Muscle layer of colon (tissue), 2 donors: ENCODE results near the gene UBE2QL1.

ENCODE experiments used
- H3K27ac ChIP-seq: one replicate; pipeline ENCODE4 v1.7.0; 2013; ENCODE audit warnings: low read depth, mild to moderate bottlenecking, low read length, moderate library complexity
- H3K27me3 ChIP-seq, 2 donors: one replicate each; pipeline ENCODE4 v1.7.0; 2013; ENCODE audit warnings: low read length in 2 of 2, mild to moderate bottlenecking in 2 of 2; ENCODE audit not compliant: insufficient read depth in 2 of 2, control insufficient read depth in 1 of 2
- H3K36me3 ChIP-seq: one replicate; pipeline ENCODE4 v1.7.0; 2013; ENCODE audit warnings: mild to moderate bottlenecking, low read length; ENCODE audit not compliant: insufficient read depth
- H3K4me1 ChIP-seq: one replicate; pipeline ENCODE4 v1.7.0; 2013; ENCODE audit warnings: mild to moderate bottlenecking, low read length; ENCODE audit not compliant: insufficient read depth
- H3K4me3 ChIP-seq, 2 donors: one replicate each; pipeline ENCODE4 v1.7.0; 2013; ENCODE audit warnings: low read length in 2 of 2, low read depth in 1 of 2, mild to moderate bottlenecking in 1 of 2, moderate library complexity in 1 of 2
- H3K9ac ChIP-seq: one replicate; pipeline ENCODE4 v1.7.0; 2013; ENCODE audit warnings: low read length
- H3K9me3 ChIP-seq: one replicate; pipeline ENCODE4 v1.7.0; 2013; ENCODE audit warnings: mild to moderate bottlenecking, low read length
- donor health status: abdominal sarcoma.
- donor health status: Adenocarcinoma of cecum.

UBE2QL1 gene

GRCh38 chr5:6493681-6494454 is 45.2 kb downstream of the UBE2QL1 start:
- no peak overlapping the region for H3K27ac ChIP-seq
- H3K9ac ChIP-seq = no peak overlapping the region
- peaks cover 6% of the 10 kb centered on the region for H3K36me3 ChIP-seq
- no peaks in the 10 kb centered on the region for H3K27me3 ChIP-seq
- H3K9me3 ChIP-seq = no peaks in the 10 kb centered on the region
- H3K4me1 ChIP-seq = no peaks in the 10 kb centered on the region
- H3K4me3 ChIP-seq = no peak overlapping the region

GRCh38 chr5:6494939-6495338 is 46.3 kb downstream of the UBE2QL1 start:
- no peak overlapping the region for H3K4me3 ChIP-seq
- H3K4me1 ChIP-seq = no peaks in the 10 kb centered on the region
- H3K36me3 ChIP-seq = peaks cover 6% of the 10 kb centered on the region
- no peaks in the 10 kb centered on the region for H3K9me3 ChIP-seq
- no peak overlapping the region for H3K27ac ChIP-seq
- no peaks in the 10 kb centered on the region for H3K27me3 ChIP-seq
- no peak overlapping the region for H3K9ac ChIP-seq

DNA sequence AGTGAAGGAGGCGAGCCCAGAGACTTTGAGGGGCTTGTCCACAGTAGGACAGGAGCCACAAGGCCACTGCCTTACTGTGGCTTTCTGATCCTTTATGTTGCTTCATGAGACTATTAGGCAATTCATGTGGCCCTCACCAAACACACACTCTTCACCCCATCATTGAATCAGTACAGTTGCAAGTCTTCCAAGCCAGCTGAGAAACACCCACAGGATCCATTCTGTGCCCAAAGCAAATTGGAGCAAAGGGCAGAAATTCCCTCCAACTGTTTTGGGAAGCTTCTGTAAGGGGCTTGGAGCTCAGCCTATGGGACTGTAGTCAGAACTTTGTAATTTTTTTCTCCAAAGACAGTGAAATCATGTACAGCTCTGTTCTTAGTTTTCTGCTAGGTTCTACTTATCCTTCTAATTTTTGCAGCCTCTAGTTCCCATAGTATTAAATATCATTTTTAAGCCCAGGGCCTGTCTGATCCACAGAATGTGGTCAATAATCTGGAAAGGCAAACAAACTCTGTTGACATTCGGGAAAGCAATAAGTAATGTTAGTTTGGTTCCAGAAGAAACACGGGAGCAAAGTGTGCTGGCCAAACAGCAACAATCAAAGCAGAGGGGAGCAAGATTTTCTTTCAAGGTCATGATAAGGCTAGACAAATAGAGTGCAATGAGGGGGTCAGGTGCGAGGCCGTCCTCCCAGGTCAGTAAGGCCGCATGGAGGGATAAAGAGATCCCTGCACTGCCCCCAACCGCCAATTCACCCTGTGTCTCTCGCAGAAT is 47.0 kb downstream of the UBE2QL1 start:
- no peak overlapping the region for H3K27ac ChIP-seq
- H3K9me3 ChIP-seq = no peaks in the 10 kb centered on the region
- H3K4me1 ChIP-seq = no peaks in the 10 kb centered on the region
- peaks cover 6% of the 10 kb centered on the region for H3K36me3 ChIP-seq
- no peak overlapping the region for H3K4me3 ChIP-seq
- no peaks in the 10 kb centered on the region for H3K27me3 ChIP-seq
- H3K9ac ChIP-seq = no peak overlapping the region

GRCh38 chr5:6496207-6496584 is 47.5 kb downstream of the UBE2QL1 start:
- Histone ChIP-seq H3K36me3 (peaks cover 6% of the 10 kb centered on the region), H3K4me3 (no peak overlapping the region), H3K27ac (no peak overlapping the region), H3K4me1 (no peaks in the 10 kb centered on the region), H3K27me3 (no peaks in the 10 kb centered on the region), H3K9ac (no peak overlapping the region), H3K9me3 (no peaks in the 10 kb centered on the region)

- no peak overlapping the region for H3K4me3 ChIP-seq
- H3K36me3 ChIP-seq = peaks cover 6% of the 10 kb centered on the region
- H3K4me1 ChIP-seq = no peaks in the 10 kb centered on the region
- no peaks in the 10 kb centered on the region for H3K27me3 ChIP-seq
- no peak overlapping the region for H3K9ac ChIP-seq
- H3K27ac ChIP-seq = no peak overlapping the region
- H3K9me3 ChIP-seq = no peaks in the 10 kb centered on the region
Measured at GRCh38 chr5:6496636-6497035, 48.0 kb downstream of the UBE2QL1 start.

DNA sequence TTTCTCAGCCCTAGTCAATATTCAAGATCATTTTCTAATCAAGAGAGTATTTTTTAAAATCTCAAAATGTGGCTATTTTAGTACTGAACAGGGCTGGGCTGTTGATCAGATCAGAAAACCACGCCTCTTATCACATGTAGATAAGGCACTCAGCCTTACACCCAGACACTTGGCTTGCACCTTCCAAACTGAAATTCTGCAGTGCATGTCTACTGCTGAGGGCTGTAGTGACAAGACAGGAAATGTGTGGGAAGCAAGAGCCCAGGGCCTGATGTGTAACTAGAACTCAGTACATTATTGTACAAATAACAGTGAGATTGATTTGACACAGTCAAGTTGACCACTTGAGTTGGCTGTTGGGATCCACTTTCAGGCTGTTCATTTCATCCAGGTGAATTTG is 48.6 kb downstream of the UBE2QL1 start:
- H3K4me1 ChIP-seq = no peaks in the 10 kb centered on the region
- no peak overlapping the region for H3K27ac ChIP-seq
- no peaks in the 10 kb centered on the region for H3K9me3 ChIP-seq
- H3K4me3 ChIP-seq = no peak overlapping the region
- no peaks in the 10 kb centered on the region for H3K27me3 ChIP-seq
- peaks cover 6% of the 10 kb centered on the region for H3K36me3 ChIP-seq
- no peak overlapping the region for H3K9ac ChIP-seq

DNA sequence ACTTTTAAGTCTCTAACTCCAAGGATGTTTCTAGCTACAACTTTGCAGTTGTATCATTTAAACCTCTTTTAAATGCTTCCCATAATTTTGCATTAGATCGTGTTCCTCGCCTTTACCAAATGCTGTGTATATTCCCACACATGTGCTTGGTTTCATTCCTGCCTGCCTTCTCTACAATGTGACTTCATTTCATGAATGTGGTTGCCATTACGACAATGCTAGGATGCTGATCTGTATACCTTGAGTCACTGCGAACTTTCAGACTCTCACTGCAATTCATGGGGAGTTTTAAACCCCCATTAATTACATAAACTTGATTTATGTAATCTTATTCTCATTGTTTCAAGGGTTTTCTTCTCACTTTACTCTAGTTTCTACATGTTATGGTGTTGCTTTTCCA is 50.3 kb downstream of the UBE2QL1 start:
- H3K4me1 ChIP-seq = no peaks in the 10 kb centered on the region
- H3K9me3 ChIP-seq = no peaks in the 10 kb centered on the region
- no peak overlapping the region for H3K9ac ChIP-seq
- H3K36me3 ChIP-seq = no peaks in the 10 kb centered on the region
- H3K27me3 ChIP-seq = no peaks in the 10 kb centered on the region
- H3K4me3 ChIP-seq = no peak overlapping the region
- no peak overlapping the region for H3K27ac ChIP-seq

DNA sequence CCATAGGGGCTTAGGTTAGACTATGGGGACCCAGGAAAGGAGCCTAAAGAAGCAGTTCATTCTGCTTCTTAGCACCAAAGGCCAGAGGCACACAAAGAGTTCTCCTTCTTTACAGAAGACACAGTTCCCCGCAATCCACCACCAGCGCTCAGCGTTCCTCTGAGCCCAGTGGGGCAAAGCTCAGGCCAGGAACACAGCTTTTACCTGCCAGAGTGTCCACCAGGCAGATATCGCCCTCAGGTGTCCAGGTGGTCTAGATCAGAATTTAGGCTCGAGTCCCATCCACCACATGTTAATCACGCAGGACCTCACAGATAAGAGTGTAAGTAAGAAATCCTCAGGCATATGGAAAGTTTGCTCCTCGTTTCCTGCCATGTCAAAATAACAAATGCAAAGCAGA is 53.0 kb downstream of the UBE2QL1 start:
- no peak overlapping the region for H3K27ac ChIP-seq
- no peaks in the 10 kb centered on the region for H3K9me3 ChIP-seq
- no peak overlapping the region for H3K9ac ChIP-seq
- no peaks in the 10 kb centered on the region for H3K36me3 ChIP-seq
- no peak overlapping the region for H3K4me3 ChIP-seq
- H3K27me3 ChIP-seq = no peaks in the 10 kb centered on the region
- H3K4me1 ChIP-seq = no peaks in the 10 kb centered on the region

DNA sequence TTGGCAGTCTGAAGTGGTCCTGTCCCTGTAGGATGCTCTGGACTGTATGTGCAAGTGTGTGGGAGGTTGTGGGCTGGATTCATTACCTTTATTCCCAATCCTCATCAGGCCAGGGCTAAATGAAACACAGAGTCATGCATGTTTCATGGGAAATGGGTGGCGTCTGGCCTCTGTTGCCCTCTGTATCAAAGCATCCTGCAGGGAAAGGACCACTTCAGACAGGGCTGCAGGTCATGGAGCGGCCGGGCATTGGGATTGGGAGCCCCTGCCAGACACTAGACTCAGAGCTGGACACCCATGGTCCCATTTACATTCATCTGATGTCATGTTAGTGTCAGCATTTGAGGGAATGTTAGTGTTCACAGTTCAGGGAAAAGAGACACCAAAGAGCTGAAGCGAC is 53.8 kb downstream of the UBE2QL1 start:
- H3K27ac ChIP-seq = no peak overlapping the region
- no peaks in the 10 kb centered on the region for H3K27me3 ChIP-seq
- no peaks in the 10 kb centered on the region for H3K36me3 ChIP-seq
- no peak overlapping the region for H3K4me3 ChIP-seq
- no peak overlapping the region for H3K9ac ChIP-seq
- H3K9me3 ChIP-seq = no peaks in the 10 kb centered on the region
- H3K4me1 ChIP-seq = no peaks in the 10 kb centered on the region

- Histone ChIP-seq H3K9me3 (no peaks in the 10 kb centered on the region), H3K4me1 (no peaks in the 10 kb centered on the region), H3K27ac (no peak overlapping the region), H3K27me3 (no peaks in the 10 kb centered on the region), H3K4me3 (no peak overlapping the region), H3K9ac (no peak overlapping the region), H3K36me3 (no peaks in the 10 kb centered on the region)
Measured at GRCh38 chr5:6503342-6503741, 54.7 kb downstream of the UBE2QL1 start.

GRCh38 chr5:6504677-6505415 is 56.2 kb downstream of the UBE2QL1 start:
- H3K27me3 ChIP-seq = no peaks in the 10 kb centered on the region
- H3K4me3 ChIP-seq = no peak overlapping the region
- H3K4me1 ChIP-seq = no peaks in the 10 kb centered on the region
- H3K9ac ChIP-seq = no peak overlapping the region
- no peaks in the 10 kb centered on the region for H3K9me3 ChIP-seq
- no peak overlapping the region for H3K27ac ChIP-seq
- H3K36me3 ChIP-seq = no peaks in the 10 kb centered on the region
